ENCODE data around the gene PTPN12.

- no peak for TF ChIP-seq POLR2A (IDR thresholded peaks at IDR 0.05)
- no peak for TF ChIP-seq CTCF (IDR thresholded peaks at IDR 0.05)
Observed at GRCh38 chr7:77569514-77570232, 32.6 kb downstream of the PTPN12 start.
